ENCODE measurements around the gene TUBA8. TPM values are rescaled to one million over a fixed set of nuclear protein-coding genes. Genes with fewer than 3 reads are reported as not detected.

TUBA8 gene
- total RNA-seq, 3 donors from 2014 or later (not counting 1 experiment from before 2014, with no cell fraction given), result 1.2 to 3.7 (median 2.3) TPM

- Mint-ChIP-seq H3K9me3 (no peaks in the 10 kb centered on the region), H3K27ac (no peak overlapping the region), H3K27me3 (ENCODE audit: low read depth in 2 of 2) (no peaks in the 10 kb centered on the region), H3K4me1 (peaks cover 23 to 31% of the 10 kb centered on the region in 2 donors), H3K4me3 (no peak overlapping the region), H3K36me3 (no peaks in the 10 kb centered on the region)
- Histone ChIP-seq H3K4me3 (ENCODE audit: low read length) (no peak overlapping the region), H3K27ac (ENCODE audit: low read length) (no peak overlapping the region), H3K36me3 (ENCODE audit: control insufficient read depth, insufficient read depth, low read length) (no peaks in the 10 kb centered on the region), H3K4me1 (ENCODE audit: control insufficient read depth, insufficient read depth, low read length) (peaks cover 16% of the 10 kb centered on the region), H3K27me3 (ENCODE audit: control insufficient read depth, insufficient read depth, low read length) (no peaks in the 10 kb centered on the region), H3K9me3 (ENCODE audit: control insufficient read depth, insufficient read depth, low read length) (no peaks in the 10 kb centered on the region)
- ATAC-seq (no peak), DNase-seq (no peak)
- intact Hi-C loops (cut with micrococcal nuclease), result no loop called here
- no peak for TF ChIP-seq CTCF (IDR thresholded peaks at IDR 0.05)
- 100% methylated on average over 2 of the region's 3 CpGs for WGBS (ENCODE audit: insufficient coverage)
These were observed 35.8 kb downstream of the TUBA8 start for GRCh38 chr22:18146389-18146753.

GRCh38 chr22:18147791-18148190 is 37.2 kb downstream of the TUBA8 start:
- Mint-ChIP-seq H3K4me1 (peaks cover 27 to 36% of the 10 kb centered on the region in 2 donors), H3K27me3 (ENCODE audit: low read depth in 2 of 2) (no peaks in the 10 kb centered on the region), H3K4me3 (no peak overlapping the region), H3K9me3 (no peaks in the 10 kb centered on the region), H3K36me3 (no peaks in the 10 kb centered on the region), H3K27ac (peak overlapping the region in 1 of 2 donors; percentile 65)
- no peaks in the 10 kb centered on the region for H3K36me3 ChIP-seq (ENCODE audit: control insufficient read depth, insufficient read depth, low read length)
- H3K4me3 ChIP-seq (ENCODE audit: low read length), result no peak overlapping the region
- intact Hi-C loops (cut with micrococcal nuclease), result no loop called here
- DNase-seq, result no peak
- no peak for ATAC-seq
- H3K27ac ChIP-seq (ENCODE audit: low read length), result no peak overlapping the region
- no peak for TF ChIP-seq CTCF (IDR thresholded peaks at IDR 0.05)
- 96% methylated on average over 5 of the region's 5 CpGs for WGBS (ENCODE audit: insufficient coverage)
- H3K9me3 ChIP-seq (ENCODE audit: control insufficient read depth, insufficient read depth, low read length), result no peaks in the 10 kb centered on the region
- H3K4me1 ChIP-seq (ENCODE audit: control insufficient read depth, insufficient read depth, low read length), result peaks cover 20% of the 10 kb centered on the region
- no peaks in the 10 kb centered on the region for H3K27me3 ChIP-seq (ENCODE audit: control insufficient read depth, insufficient read depth, low read length)

- intact Hi-C loops (cut with micrococcal nuclease), result no loop called here
- 98% methylated on average over 17 of the region's 17 CpGs for WGBS (ENCODE audit: insufficient coverage)
- no peak overlapping the region for H3K4me3 ChIP-seq (ENCODE audit: low read length)
These were observed 37.8 kb downstream of the TUBA8 start for GRCh38 chr22:18148293-18148965.

More at GRCh38 chr22:18148293-18148965, 37.8 kb downstream of the TUBA8 start:
- no peak overlapping the region for H3K27ac ChIP-seq (ENCODE audit: low read length)
- Mint-ChIP-seq H3K27me3 (ENCODE audit: low read depth in 2 of 2) (no peaks in the 10 kb centered on the region), H3K4me1 (peaks cover 27 to 37% of the 10 kb centered on the region in 2 donors), H3K4me3 (peak overlapping the region; percentile 94), H3K36me3 (no peaks in the 10 kb centered on the region), H3K27ac (peak overlapping the region in 1 of 2 donors; percentile 65), H3K9me3 (no peaks in the 10 kb centered on the region)
- no peak for TF ChIP-seq CTCF (IDR thresholded peaks at IDR 0.05)
- no peak for ATAC-seq
- H3K4me1 ChIP-seq (ENCODE audit: control insufficient read depth, insufficient read depth, low read length), result peaks cover 20% of the 10 kb centered on the region
- H3K36me3 ChIP-seq (ENCODE audit: control insufficient read depth, insufficient read depth, low read length), result no peaks in the 10 kb centered on the region
- no peak for DNase-seq
- no peaks in the 10 kb centered on the region for H3K9me3 ChIP-seq (ENCODE audit: control insufficient read depth, insufficient read depth, low read length)
- no peaks in the 10 kb centered on the region for H3K27me3 ChIP-seq (ENCODE audit: control insufficient read depth, insufficient read depth, low read length)
